GM12878 (cell line): Measurements from ENCODE around the gene SACM1L. TPM values are rescaled to one million over a fixed set of nuclear protein-coding genes. Genes with fewer than 3 reads are reported as not detected.

Source experiments
- CBX3 ChIP-seq: fragments of 200-600 bp; sonication (generic); IDR thresholded peaks from 2 replicates; pipeline ENCODE4 v1.6.1; 2016; ENCODE audit warnings: low read depth, borderline replicate concordance
- EED ChIP-seq: sonication (generic); IDR thresholded peaks from 2 replicates; pipeline ENCODE4 v1.6.1; 2016; ENCODE audit warnings: antibody characterized with exemption, low read depth
- FOXK2 ChIP-seq: fragments of 450-650 bp; IDR thresholded peaks from 2 replicates; pipeline ENCODE4 v1.6.1; 2017; ENCODE audit warnings: mild to moderate bottlenecking, moderate library complexity
- IRF4 ChIP-seq: IDR thresholded peaks from 2 replicates; pipeline ENCODE4 v1.6.1; 2011; ENCODE audit warnings: low read depth, low read length
- JUND ChIP-seq: IDR thresholded peaks from 2 replicates; pipeline ENCODE4 v1.6.1; 2012; ENCODE audit warnings: low read depth, mild to moderate bottlenecking, low read length, improper control_type of control experiment, moderate library complexity
- POU2F2 ChIP-seq: IDR thresholded peaks from 3 replicates; pipeline ENCODE4 v1.6.1; 2011; ENCODE audit warnings: low read depth, mild to moderate bottlenecking, low read length, borderline replicate concordance
- SP1 ChIP-seq: IDR thresholded peaks from one replicate; pipeline ENCODE4 v1.6.1; 2011; ENCODE audit warnings: low read depth, low read length
- SPI1 ChIP-seq: IDR thresholded peaks from 2 replicates; pipeline ENCODE4 v1.6.1; 2011; ENCODE audit warnings: low read depth, mild to moderate bottlenecking, low read length, moderate library complexity, borderline replicate concordance; ENCODE audit not compliant: insufficient read depth
- polyA plus RNA-seq, 11 experiments: library from polyadenylated mRNA; depleted of rRNA in 4 of 11; unstranded in 6 of 11; stranded (reverse) in 5 of 11; fragments of >200 nt; fragmentation: Nextera tagmentation in 4 of 11; fragmentation: Illumina TruSeq in 1 of 11; extraction: Ambion mirVana in 4 of 11; extraction: Trizol in 1 of 11; gene quantifications; 1 replicate in 1 of 11; 2 replicates in 10 of 11; pipeline versions ENCODE4 v1.2.1 to v1.2.3, GENCODE V29; 2011 to 2016; ENCODE audit warnings: inconsistent platforms in 2 of 11, missing spikeins in 2 of 11, low read depth in 1 of 11
- total RNA-seq, 4 experiments: library from RNA; depleted of rRNA in 3 of 4; stranded (reverse); fragments of >200 nt in 3 of 4; fragmentation: Illumina TruSeq in 1 of 4; extraction: Trizol in 1 of 4; gene quantifications; 2 replicates each; pipeline versions ENCODE4 v1.2.1 to v1.2.3, GENCODE V29; 2013 to 2021
- TF ChIP-seq, protein P1 (sequence below), 3 experiments: IDR thresholded peaks in 2 of 3; conservative IDR thresholded peaks in 1 of 3; 2 replicates each; pipeline ENCODE4 v1.5.1; 2011; ENCODE audit warnings: low read depth in 3 of 3, low read length in 3 of 3, mild to moderate bottlenecking in 3 of 3, control low read depth in 2 of 3, moderate library complexity in 2 of 3, inconsistent platforms in 1 of 3, mixed read lengths in 1 of 3; ENCODE audit not compliant: control insufficient read depth in 2 of 3, insufficient read depth in 1 of 3; ENCODE audit errors: extremely low read depth in 1 of 3

SACM1L gene
- total and polyA plus RNA-seq, 10 of the 15 experiments (the other 5 are each of a cell fraction or from before 2014, with no cell fraction given), result 16.5 to 48.3 (median 28.9) TPM

GRCh38 chr3:45773714-45774449, 84.7 kb downstream of the SACM1L start (continued):
- TF ChIP-seq IRF4 (no peak), FOXK2 (no peak), JUND (no peak), CBX3 (no peak), SP1 (no peak), EED (no peak), SPI1 (no peak), POU2F2 (no peak)
- TF ChIP-seq, protein P1, sequence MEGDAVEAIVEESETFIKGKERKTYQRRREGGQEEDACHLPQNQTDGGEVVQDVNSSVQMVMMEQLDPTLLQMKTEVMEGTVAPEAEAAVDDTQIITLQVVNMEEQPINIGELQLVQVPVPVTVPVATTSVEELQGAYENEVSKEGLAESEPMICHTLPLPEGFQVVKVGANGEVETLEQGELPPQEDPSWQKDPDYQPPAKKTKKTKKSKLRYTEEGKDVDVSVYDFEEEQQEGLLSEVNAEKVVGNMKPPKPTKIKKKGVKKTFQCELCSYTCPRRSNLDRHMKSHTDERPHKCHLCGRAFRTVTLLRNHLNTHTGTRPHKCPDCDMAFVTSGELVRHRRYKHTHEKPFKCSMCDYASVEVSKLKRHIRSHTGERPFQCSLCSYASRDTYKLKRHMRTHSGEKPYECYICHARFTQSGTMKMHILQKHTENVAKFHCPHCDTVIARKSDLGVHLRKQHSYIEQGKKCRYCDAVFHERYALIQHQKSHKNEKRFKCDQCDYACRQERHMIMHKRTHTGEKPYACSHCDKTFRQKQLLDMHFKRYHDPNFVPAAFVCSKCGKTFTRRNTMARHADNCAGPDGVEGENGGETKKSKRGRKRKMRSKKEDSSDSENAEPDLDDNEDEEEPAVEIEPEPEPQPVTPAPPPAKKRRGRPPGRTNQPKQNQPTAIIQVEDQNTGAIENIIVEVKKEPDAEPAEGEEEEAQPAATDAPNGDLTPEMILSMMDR (IDR thresholded peaks at IDR 0.05 in 2 of 3, conservative IDR thresholded peaks at IDR 0.05 in 1 of 3; ENCODE audit: control insufficient read depth in 2 of 3, extremely low read depth in 1 of 3, insufficient read depth in 1 of 3, low read depth in 3 of 3, low read length in 3 of 3), result no peak
